Stomach (tissue), 9 donors: ENCODE measurements around the gene GPATCH1. TPM values are rescaled to one million over a fixed set of nuclear protein-coding genes. Genes with fewer than 3 reads are reported as not detected.
"Not testable (repeated sequence)": the region's sequence is repeated elsewhere in the genome, so short reads cannot be mapped to it uniquely, and the experiment has no call there.

ENCODE experiments used
- DNase-seq, 2 donors: peaks; one replicate each; pipeline versions ENCODE4 v3.0.0 to v3.0.0-alpha.2; 2013 to 2019
- H3K27ac ChIP-seq, 5 donors: fragments of 200-600 bp in 4 of 5; sonication (generic) in 4 of 5; one replicate each; pipeline ENCODE4 v1.5.1; 2013 to 2019; ENCODE audit warnings: mild to moderate bottlenecking in 1 of 5, moderate library complexity in 1 of 5
- H3K27me3 ChIP-seq, 3 donors: fragments of 200-600 bp; sonication (generic); one replicate each; pipeline ENCODE4 v1.5.1; 2017 to 2019; ENCODE audit warnings: mixed run types in 1 of 3
- H3K36me3 ChIP-seq, 4 donors: fragments of 200-600 bp; sonication (generic); 1 replicate in 3 of 4; 2 replicates in 1 of 4; pipeline ENCODE4 v1.5.1; 2016 to 2019
- H3K4me1 ChIP-seq, 4 donors: fragments of 200-600 bp; sonication (generic); one replicate each; pipeline ENCODE4 v1.5.1; 2016 to 2019
- H3K4me3 ChIP-seq, 4 donors: fragments of 200-600 bp; sonication (generic) in 3 of 4; one replicate each; pipeline ENCODE4 v1.5.1; 2016 to 2019; ENCODE audit warnings: mild to moderate bottlenecking in 1 of 4
- H3K9me3 ChIP-seq, 4 donors: fragments of 200-600 bp; sonication (generic); one replicate each; pipeline ENCODE4 v1.5.1; 2016 to 2019
- CTCF ChIP-seq, 7 experiments: fragments of 450-650 bp in 4 of 7; fragments of 200-600 bp in 3 of 7; sonication (generic) in 3 of 7; IDR thresholded peaks; one replicate each; pipeline ENCODE4 v1.5.1; 2016 to 2019; ENCODE audit warnings: antibody characterized with exemption in 7 of 7, control low read depth in 2 of 7, mild to moderate bottlenecking in 1 of 7
- EP300 ChIP-seq: sonication (generic); formaldehyde crosslinking; IDR thresholded peaks from one replicate; pipeline ENCODE4 v1.6.1; 2017; ENCODE audit warnings: antibody characterized with exemption
- POLR2A ChIP-seq, 4 donors: fragments of 450-650 bp; IDR thresholded peaks; one replicate each; pipeline ENCODE4 v1.6.1; 2016; ENCODE audit warnings: antibody characterized with exemption in 4 of 4, control low read depth in 2 of 4, mild to moderate bottlenecking in 1 of 4, moderate library complexity in 1 of 4
- POLR2AphosphoS5 ChIP-seq, 3 donors: sonication (generic); formaldehyde crosslinking; IDR thresholded peaks; one replicate each; pipeline ENCODE4 v1.6.1; 2016; ENCODE audit warnings: antibody characterized with exemption in 3 of 3
- WGBS, 5 donors: extraction: QIAGEN DNeasy Blood & Tissue Kit in 3 of 5; methylation state at CpG; one replicate each; pipeline versions ENCODE4 v1.1.5 to v1.1.7; 2013 to 2018; 5-methylcytosine and 5-hydroxymethylcytosine counted together
- intact Hi-C: fragments of 100-400 bp; cut with DNase I; formaldehyde crosslinking; loops from one replicate; pipeline ENCODE4 v1.15.1; 2023; ENCODE audit warnings: low total_unique reads
- polyA plus RNA-seq, 3 donors: library from polyadenylated mRNA; stranded (reverse); fragments of 200-250 nt; gene quantifications; one replicate each; pipeline ENCODE4 v1.2.3, GENCODE V29; 2013
- total RNA-seq, 5 donors: library from RNA; depleted of rRNA; stranded (reverse); fragments of >200 nt; gene quantifications; one replicate each; pipeline versions ENCODE4 v1.1.0 to v1.2.3, GENCODE V29; 2014 to 2016
- donor health status: healthy with polysubstance abuse.
- donor health status: Bipolar disorder and iron deficiency.
- donor health status: healthy.

The GPATCH1 gene
- total and polyA plus RNA-seq, 8 donors: 1.2 to 31.5 (median 5.6) TPM

- Histone ChIP-seq H3K9me3 (no peaks in the 10 kb centered on the region), H3K36me3 (peaks cover 47 to 97% (median 90%) of the 10 kb centered on the region in 4 donors), H3K4me3 (no peak overlapping the region), H3K27me3 (no peaks in the 10 kb centered on the region), H3K4me1 (peaks cover 0 to 5% (median 2%) of the 10 kb centered on the region in 4 donors), H3K27ac (no peak overlapping the region)
- 35 to 41% (median 37%) methylated on average over 12 of the region's 12 CpGs for WGBS, 5 donors
- DNase-seq: peak; percentile 54 to 85
- intact Hi-C loops: no loop called here
- TF ChIP-seq CTCF (IDR thresholded peaks at IDR 0.05) (peak in 5 of 7 experiments; percentile 60 to 81 (median 64)), POLR2A (IDR thresholded peaks at IDR 0.05) (no peak)
Measured at GRCh38 chr19:33125929-33126388, 45.0 kb downstream of the GPATCH1 start.

GRCh38 chr19:33126712-33127111 lies 45.7 kb downstream of the GPATCH1 start:
- H3K27ac ChIP-seq, DNase-seq, H3K27me3 ChIP-seq, H3K9me3 ChIP-seq, H3K4me3 ChIP-seq, H3K4me1 ChIP-seq, intact Hi-C loops: not testable (repeated sequence)
- 91 to 97% (median 95%) methylated on average over 8 of the region's 8 CpGs for WGBS, 5 donors
- peaks cover 47 to 93% (median 90%) of the 10 kb centered on the region in 4 donors for H3K36me3 ChIP-seq

- intact Hi-C loops: no loop called here
- WGBS, 5 donors: 89 to 95% (median 93%) methylated on average over 6 of the region's 6 CpGs
- TF ChIP-seq CTCF (IDR thresholded peaks at IDR 0.05) (no peak), EP300 (no peak), POLR2A (IDR thresholded peaks at IDR 0.05) (no peak), POLR2AphosphoS5 (IDR thresholded peaks at IDR 0.05) (no peak)
Measured at GRCh38 chr19:33129901-33130300, 48.9 kb downstream of the GPATCH1 start.

GRCh38 chr19:33130433-33130832 lies 49.5 kb downstream of the GPATCH1 start:
- H3K9me3 ChIP-seq: no peaks in the 10 kb centered on the region
- 90 to 96% (median 94%) methylated on average over 6 of the region's 6 CpGs for WGBS, 5 donors
- no peak for DNase-seq
- no peak for TF ChIP-seq EP300
- TF ChIP-seq CTCF (IDR thresholded peaks at IDR 0.05): no peak
- TF ChIP-seq POLR2AphosphoS5 (IDR thresholded peaks at IDR 0.05): no peak
- TF ChIP-seq POLR2A (IDR thresholded peaks at IDR 0.05): no peak
- H3K4me1 ChIP-seq: peaks cover 0 to 9% (median 8%) of the 10 kb centered on the region in 4 donors
- peaks cover 38 to 68% (median 61%) of the 10 kb centered on the region in 4 donors for H3K36me3 ChIP-seq
- peaks cover 0 to 21% (median 10%) of the 10 kb centered on the region in 3 donors for H3K27me3 ChIP-seq
- H3K4me3 ChIP-seq: no peak overlapping the region
- no peak overlapping the region for H3K27ac ChIP-seq
- intact Hi-C loops: no loop called here

More at GRCh38 chr19:33129901-33130300, 48.9 kb downstream of the GPATCH1 start:
- Histone ChIP-seq H3K4me1 (peaks cover 0 to 9% (median 7%) of the 10 kb centered on the region in 4 donors), H3K4me3 (no peak overlapping the region), H3K27ac (no peak overlapping the region), H3K27me3 (peaks cover 0 to 16% (median 7%) of the 10 kb centered on the region in 3 donors), H3K36me3 (peaks cover 44 to 74% (median 66%) of the 10 kb centered on the region in 4 donors), H3K9me3 (no peaks in the 10 kb centered on the region)
- DNase-seq: no peak

GRCh38 chr19:33132021-33132420 lies 51.0 kb downstream of the GPATCH1 start, which contains the start of gene WDR88:
Gene WDR88 (plus strand): TSS chr19:33132114. CDS start chr19:33132170, 56 bp downstream.
- Histone ChIP-seq H3K4me1 (peaks cover 0 to 7% (median 5%) of the 10 kb centered on the region in 4 donors), H3K27me3 (peaks cover 0 to 34% (median 11%) of the 10 kb centered on the region in 3 donors), H3K4me3 (no peak within 1 kb of the TSS), H3K36me3 (peaks cover 36 to 58% (median 49%) of the 10 kb centered on the region in 4 donors), H3K9me3 (no peaks in the 10 kb centered on the region), H3K27ac (no peak within 1 kb of the TSS)
- DNase-seq: no peak
- WGBS, 5 donors: 83 to 93% (median 89%) methylated on average over 19 to 43 of the region's 43 CpGs
- intact Hi-C loops: no loop called here
- TF ChIP-seq POLR2A (IDR thresholded peaks at IDR 0.05) (no peak), POLR2AphosphoS5 (IDR thresholded peaks at IDR 0.05) (no peak), EP300 (no peak), CTCF (IDR thresholded peaks at IDR 0.05) (no peak)
